ENCODE measurements around the gene NCL. TPM values are rescaled to one million over a fixed set of nuclear protein-coding genes. Genes with fewer than 3 reads are reported as not detected.

Gene NCL
- total RNA-seq, 2 donors from 2014 or later, result 774 to 785 TPM

DNA sequence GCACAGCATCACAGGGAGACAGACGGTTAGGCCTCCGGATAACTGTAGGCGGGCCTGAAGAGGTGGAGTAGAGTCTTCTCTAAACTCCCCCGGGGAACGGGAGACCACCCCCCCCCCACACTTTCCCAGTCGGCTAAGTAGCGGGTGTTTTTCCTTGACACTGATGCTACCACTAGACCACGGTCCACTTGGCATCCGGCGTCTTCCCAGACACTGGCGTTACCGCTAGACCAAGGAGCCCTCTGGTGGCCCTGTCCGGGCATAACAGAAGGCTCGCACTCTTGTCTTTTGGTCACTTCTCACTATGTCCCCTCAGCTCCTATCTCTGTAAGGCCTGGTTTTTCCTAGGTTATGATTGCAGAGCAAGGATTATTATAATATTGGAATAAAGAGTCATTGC is 25.7 kb upstream of the NCL start:
- H3K36me3 ChIP-seq (ENCODE audit: control insufficient read depth, insufficient read depth, low read length), result no peaks in the 10 kb centered on the region
- no peak overlapping the region for H3K9ac ChIP-seq (ENCODE audit: extremely low read depth, low read length, poor library complexity, severe bottlenecking)
- peaks cover 26% of the 10 kb centered on the region for H3K9me3 Mint-ChIP-seq
- no peak overlapping the region for H3K27ac ChIP-seq (ENCODE audit: low read depth, low read length)
- H3K36me3 Mint-ChIP-seq (ENCODE audit: low read depth), result peaks cover 4% of the 10 kb centered on the region
- peaks cover 5% of the 10 kb centered on the region for H3K27me3 Mint-ChIP-seq (ENCODE audit: insufficient read depth)
- H3K4me3 Mint-ChIP-seq, result no peak overlapping the region
- H3K9me3 ChIP-seq (ENCODE audit: control insufficient read depth, low read length), result no peaks in the 10 kb centered on the region
- H3K27me3 ChIP-seq (ENCODE audit: control insufficient read depth, insufficient read depth, low read length, poor library complexity, severe bottlenecking), result no peaks in the 10 kb centered on the region
- TF ChIP-seq, protein P1, sequence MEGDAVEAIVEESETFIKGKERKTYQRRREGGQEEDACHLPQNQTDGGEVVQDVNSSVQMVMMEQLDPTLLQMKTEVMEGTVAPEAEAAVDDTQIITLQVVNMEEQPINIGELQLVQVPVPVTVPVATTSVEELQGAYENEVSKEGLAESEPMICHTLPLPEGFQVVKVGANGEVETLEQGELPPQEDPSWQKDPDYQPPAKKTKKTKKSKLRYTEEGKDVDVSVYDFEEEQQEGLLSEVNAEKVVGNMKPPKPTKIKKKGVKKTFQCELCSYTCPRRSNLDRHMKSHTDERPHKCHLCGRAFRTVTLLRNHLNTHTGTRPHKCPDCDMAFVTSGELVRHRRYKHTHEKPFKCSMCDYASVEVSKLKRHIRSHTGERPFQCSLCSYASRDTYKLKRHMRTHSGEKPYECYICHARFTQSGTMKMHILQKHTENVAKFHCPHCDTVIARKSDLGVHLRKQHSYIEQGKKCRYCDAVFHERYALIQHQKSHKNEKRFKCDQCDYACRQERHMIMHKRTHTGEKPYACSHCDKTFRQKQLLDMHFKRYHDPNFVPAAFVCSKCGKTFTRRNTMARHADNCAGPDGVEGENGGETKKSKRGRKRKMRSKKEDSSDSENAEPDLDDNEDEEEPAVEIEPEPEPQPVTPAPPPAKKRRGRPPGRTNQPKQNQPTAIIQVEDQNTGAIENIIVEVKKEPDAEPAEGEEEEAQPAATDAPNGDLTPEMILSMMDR (conservative IDR thresholded peaks at IDR 0.05), result peak; percentile 67
- H3K4me3 ChIP-seq (ENCODE audit: low read length), result no peak overlapping the region
- H3K4me1 ChIP-seq (ENCODE audit: control insufficient read depth, insufficient read depth, low read length), result no peaks in the 10 kb centered on the region
- no peaks in the 10 kb centered on the region for H3K4me1 Mint-ChIP-seq
- no peak overlapping the region for H3K27ac Mint-ChIP-seq
- DNase-seq, result peak; percentile 70
- WGBS, 2 experiments (ENCODE audit: insufficient coverage in 1 of 2, insufficient read length in 1 of 2), result 86% methylated on average over 7 to 13 of the region's 14 CpGs

DNA sequence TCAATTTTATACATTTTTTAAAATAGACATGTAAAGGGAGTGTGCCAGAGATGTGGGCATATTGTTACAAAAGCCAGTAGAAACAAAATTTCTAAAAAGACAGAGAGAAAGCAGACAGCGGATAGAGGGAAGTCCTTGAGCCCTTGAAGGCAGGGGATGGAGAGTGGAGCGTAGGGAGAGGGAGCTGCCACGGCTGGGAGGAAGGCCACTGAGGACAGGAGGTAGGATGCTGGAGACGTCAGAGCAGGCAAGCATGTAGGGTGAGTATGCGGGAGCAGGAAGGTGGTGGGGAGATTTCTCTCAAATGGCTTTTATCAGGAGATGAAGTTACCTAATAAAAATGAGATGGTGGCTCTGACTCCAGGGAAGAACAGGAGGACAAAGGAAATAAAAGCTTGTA is 24.0 kb upstream of the NCL start:
- peaks cover 4% of the 10 kb centered on the region for H3K36me3 Mint-ChIP-seq (ENCODE audit: low read depth)
- peaks cover 26% of the 10 kb centered on the region for H3K9me3 Mint-ChIP-seq
- no peak overlapping the region for H3K4me3 Mint-ChIP-seq
- H3K27me3 ChIP-seq (ENCODE audit: control insufficient read depth, insufficient read depth, low read length, poor library complexity, severe bottlenecking), result no peaks in the 10 kb centered on the region
- H3K27me3 Mint-ChIP-seq (ENCODE audit: insufficient read depth), result peaks cover 8% of the 10 kb centered on the region
- no peaks in the 10 kb centered on the region for H3K4me1 ChIP-seq (ENCODE audit: control insufficient read depth, insufficient read depth, low read length)
- DNase-seq, result no peak
- no peak overlapping the region for H3K27ac Mint-ChIP-seq
- H3K4me3 ChIP-seq (ENCODE audit: low read length), result no peak overlapping the region
- no peaks in the 10 kb centered on the region for H3K9me3 ChIP-seq (ENCODE audit: control insufficient read depth, low read length)
- WGBS, 2 experiments (ENCODE audit: insufficient coverage in 1 of 2, insufficient read length in 1 of 2), result 89 to 90% methylated on average over 5 of the region's 5 CpGs
- H3K9ac ChIP-seq (ENCODE audit: extremely low read depth, low read length, poor library complexity, severe bottlenecking), result no peak overlapping the region
- H3K4me1 Mint-ChIP-seq, result no peaks in the 10 kb centered on the region
- TF ChIP-seq, protein P1 (conservative IDR thresholded peaks at IDR 0.05), result no peak
- no peak overlapping the region for H3K27ac ChIP-seq (ENCODE audit: low read depth, low read length)
- H3K36me3 ChIP-seq (ENCODE audit: control insufficient read depth, insufficient read depth, low read length), result no peaks in the 10 kb centered on the region

DNA sequence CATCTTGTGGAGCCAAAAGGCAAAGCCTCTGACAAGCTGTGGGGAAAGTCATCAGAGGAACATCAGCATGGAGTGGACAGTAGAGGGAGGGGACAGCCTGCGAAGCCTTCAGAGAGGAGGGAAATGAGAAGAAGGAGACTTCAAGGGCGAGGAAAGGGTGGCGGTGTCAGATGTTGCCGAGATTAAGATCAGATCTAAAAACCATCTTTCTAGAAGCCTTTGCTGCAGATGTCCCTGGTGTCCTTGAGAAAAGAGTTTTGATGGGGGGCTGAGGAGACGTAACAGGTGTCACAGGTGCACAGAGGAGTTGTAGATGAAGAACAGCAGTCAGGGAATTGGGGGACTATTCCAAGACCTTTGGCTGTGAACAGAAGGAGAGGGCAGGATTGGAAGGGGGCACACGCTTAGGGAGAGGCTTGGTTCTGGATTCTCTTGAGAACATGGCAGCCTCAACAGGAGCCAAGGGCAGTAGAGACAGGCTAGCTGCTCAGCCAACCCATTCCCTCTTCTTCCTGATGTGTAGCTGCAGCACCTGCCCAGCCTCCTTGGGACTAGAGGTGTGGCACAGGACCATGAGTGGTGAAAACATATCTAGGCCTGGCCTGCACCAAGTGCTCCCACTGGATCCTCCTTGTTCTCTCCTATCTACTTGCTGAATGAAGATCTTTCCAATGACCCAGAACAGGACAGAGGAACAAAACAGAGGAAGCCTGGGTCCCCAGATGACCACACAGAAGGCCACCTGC is 22.7 kb upstream of the NCL start:
- TF ChIP-seq, protein P1 (conservative IDR thresholded peaks at IDR 0.05), result no peak
- no peaks in the 10 kb centered on the region for H3K9me3 ChIP-seq (ENCODE audit: control insufficient read depth, low read length)
- H3K27me3 Mint-ChIP-seq (ENCODE audit: insufficient read depth), result peaks cover 8% of the 10 kb centered on the region

More for the DNA sequence above, 22.7 kb upstream of the NCL start:
- WGBS, 2 experiments (ENCODE audit: insufficient coverage in 1 of 2, insufficient read length in 1 of 2), result 93 to 96% methylated on average over 6 of the region's 6 CpGs
- Mint-ChIP-seq H3K36me3 (ENCODE audit: low read depth) (peaks cover 4% of the 10 kb centered on the region), H3K4me3 (no peak overlapping the region), H3K4me1 (no peaks in the 10 kb centered on the region), H3K27ac (no peak overlapping the region), H3K9me3 (peaks cover 26% of the 10 kb centered on the region)
- no peaks in the 10 kb centered on the region for H3K4me1 ChIP-seq (ENCODE audit: control insufficient read depth, insufficient read depth, low read length)
- no peak overlapping the region for H3K27ac ChIP-seq (ENCODE audit: low read depth, low read length)
- H3K27me3 ChIP-seq (ENCODE audit: control insufficient read depth, insufficient read depth, low read length, poor library complexity, severe bottlenecking), result no peaks in the 10 kb centered on the region
- no peak overlapping the region for H3K9ac ChIP-seq (ENCODE audit: extremely low read depth, low read length, poor library complexity, severe bottlenecking)
- no peak for DNase-seq
- H3K36me3 ChIP-seq (ENCODE audit: control insufficient read depth, insufficient read depth, low read length), result no peaks in the 10 kb centered on the region
- no peak overlapping the region for H3K4me3 ChIP-seq (ENCODE audit: low read length)

Data from endodermal cell (in vitro differentiated cells).